ENCODE measurements around the gene CACNB2. TPM values are rescaled to one million over a fixed set of nuclear protein-coding genes. Genes with fewer than 3 reads are reported as not detected.

CACNB2 gene
- total RNA-seq, 1 experiment from 2014 or later, result not detected

GRCh38 chr10:18424200-18424599 is 284.0 kb downstream of the CACNB2 start:
- TF ChIP-seq CTCF (IDR thresholded peaks at IDR 0.05; ENCODE audit: unreplicated experiment), result no peak
- Mint-ChIP-seq H3K4me3 (ENCODE audit: low read depth, unreplicated experiment) (no peak overlapping the region), H3K27ac (ENCODE audit: unreplicated experiment) (no peak overlapping the region), H3K9me3 (ENCODE audit: low read depth, unreplicated experiment) (peaks cover 5% of the 10 kb centered on the region), H3K27me3 (ENCODE audit: unreplicated experiment) (no peaks in the 10 kb centered on the region), H3K36me3 (ENCODE audit: insufficient read depth, unreplicated experiment) (no peaks in the 10 kb centered on the region), H3K4me1 (ENCODE audit: low read depth, unreplicated experiment) (no peaks in the 10 kb centered on the region)
- CTCF ChIA-PET, result no interaction called here
- no peak for DNase-seq
- no TSS peak for BruUV-seq (replicated peaks)
- intact Hi-C loops (cut with micrococcal nuclease; ENCODE audit: unreplicated experiment), result no loop called here

GRCh38 chr10:18429335-18429734 is 289.1 kb downstream of the CACNB2 start:
- no peak overlapping the region for H3K4me3 Mint-ChIP-seq (ENCODE audit: low read depth, unreplicated experiment)
- no peak overlapping the region for H3K27ac Mint-ChIP-seq (ENCODE audit: unreplicated experiment)
- no peaks in the 10 kb centered on the region for H3K9me3 Mint-ChIP-seq (ENCODE audit: low read depth, unreplicated experiment)
- CTCF ChIA-PET, result no interaction called here
- no peaks in the 10 kb centered on the region for H3K27me3 Mint-ChIP-seq (ENCODE audit: unreplicated experiment)
- no peaks in the 10 kb centered on the region for H3K36me3 Mint-ChIP-seq (ENCODE audit: insufficient read depth, unreplicated experiment)
- no peaks in the 10 kb centered on the region for H3K4me1 Mint-ChIP-seq (ENCODE audit: low read depth, unreplicated experiment)
- TF ChIP-seq CTCF (IDR thresholded peaks at IDR 0.05; ENCODE audit: unreplicated experiment), result no peak
- intact Hi-C loops (cut with micrococcal nuclease; ENCODE audit: unreplicated experiment), result no loop called here
- no TSS peak for BruUV-seq (replicated peaks)
- no peak for DNase-seq

GRCh38 chr10:18436902-18437301 is 296.7 kb downstream of the CACNB2 start:
- no peak for DNase-seq
- TF ChIP-seq CTCF (IDR thresholded peaks at IDR 0.05; ENCODE audit: unreplicated experiment), result no peak
- no peaks in the 10 kb centered on the region for H3K27me3 Mint-ChIP-seq (ENCODE audit: unreplicated experiment)
- H3K36me3 Mint-ChIP-seq (ENCODE audit: insufficient read depth, unreplicated experiment), result no peaks in the 10 kb centered on the region
- CTCF ChIA-PET, result no interaction called here
- H3K4me1 Mint-ChIP-seq (ENCODE audit: low read depth, unreplicated experiment), result no peaks in the 10 kb centered on the region
- no peak overlapping the region for H3K4me3 Mint-ChIP-seq (ENCODE audit: low read depth, unreplicated experiment)
- no peak overlapping the region for H3K27ac Mint-ChIP-seq (ENCODE audit: unreplicated experiment)
- BruUV-seq (replicated peaks), result no TSS peak
- intact Hi-C loops (cut with micrococcal nuclease; ENCODE audit: unreplicated experiment), result no loop called here
- peaks cover 4% of the 10 kb centered on the region for H3K9me3 Mint-ChIP-seq (ENCODE audit: low read depth, unreplicated experiment)

GRCh38 chr10:18437486-18437885 is 297.3 kb downstream of the CACNB2 start:
- no peak for TF ChIP-seq CTCF (IDR thresholded peaks at IDR 0.05; ENCODE audit: unreplicated experiment)
- CTCF ChIA-PET, result no interaction called here
- no peaks in the 10 kb centered on the region for H3K4me1 Mint-ChIP-seq (ENCODE audit: low read depth, unreplicated experiment)
- no TSS peak for BruUV-seq (replicated peaks)
- H3K27me3 Mint-ChIP-seq (ENCODE audit: unreplicated experiment), result no peaks in the 10 kb centered on the region
- no peaks in the 10 kb centered on the region for H3K36me3 Mint-ChIP-seq (ENCODE audit: insufficient read depth, unreplicated experiment)
- intact Hi-C loops (cut with micrococcal nuclease; ENCODE audit: unreplicated experiment), result no loop called here
- no peak for DNase-seq
- no peak overlapping the region for H3K27ac Mint-ChIP-seq (ENCODE audit: unreplicated experiment)
- H3K9me3 Mint-ChIP-seq (ENCODE audit: low read depth, unreplicated experiment), result peaks cover 4% of the 10 kb centered on the region
- no peak overlapping the region for H3K4me3 Mint-ChIP-seq (ENCODE audit: low read depth, unreplicated experiment)

Measured in Calu3 (cell line).